ENCODE data around the gene NAPB.

Gene NAPB

GRCh38 chr20:23363257-23363649 is 58.0 kb downstream of the NAPB start:
- Histone ChIP-seq H3K9ac (ENCODE audit: low read length) (no peak overlapping the region), H3K27me3 (ENCODE audit: control insufficient read depth, insufficient read depth, low read length) (no peaks in the 10 kb centered on the region), H3K4me1 (ENCODE audit: control insufficient read depth, insufficient read depth, low read length) (peaks cover 7% of the 10 kb centered on the region), H3K9me3 (ENCODE audit: control insufficient read depth, insufficient read depth, low read depth, low read length) (no peaks in the 10 kb centered on the region), H3K36me3 (ENCODE audit: control insufficient read depth, insufficient read depth, low read length) (peaks cover 28% of the 10 kb centered on the region), H3K27ac (ENCODE audit: low read depth, low read length) (no peak overlapping the region), H3K4me3 (ENCODE audit: low read depth, low read length) (peak overlapping the region; percentile 80)

GRCh38 chr20:23362392-23363256 is 58.7 kb downstream of the NAPB start:
- Histone ChIP-seq H3K9me3 (ENCODE audit: control insufficient read depth, insufficient read depth, low read depth, low read length) (no peaks in the 10 kb centered on the region), H3K36me3 (ENCODE audit: control insufficient read depth, insufficient read depth, low read length) (peaks cover 25% of the 10 kb centered on the region), H3K27me3 (ENCODE audit: control insufficient read depth, insufficient read depth, low read length) (no peaks in the 10 kb centered on the region), H3K27ac (ENCODE audit: low read depth, low read length) (peak overlapping the region; percentile 63; the same call in 1 of the 2 replicates), H3K4me1 (ENCODE audit: control insufficient read depth, insufficient read depth, low read length) (peaks cover 7% of the 10 kb centered on the region), H3K4me3 (ENCODE audit: low read depth, low read length) (peak overlapping the region; percentile 80), H3K9ac (ENCODE audit: low read length) (peak overlapping the region; percentile 83)

- Histone ChIP-seq H3K36me3 (ENCODE audit: control insufficient read depth, insufficient read depth, low read length) (peaks cover 19% of the 10 kb centered on the region), H3K4me3 (ENCODE audit: low read depth, low read length) (peak within 1 kb of the TSS; percentile 80), H3K27me3 (ENCODE audit: control insufficient read depth, insufficient read depth, low read length) (no peaks in the 10 kb centered on the region), H3K9ac (ENCODE audit: low read length) (peak within 1 kb of the TSS; percentile 97), H3K4me1 (ENCODE audit: control insufficient read depth, insufficient read depth, low read length) (peaks cover 9% of the 10 kb centered on the region), H3K27ac (ENCODE audit: low read depth, low read length) (peak within 1 kb of the TSS; percentile 94), H3K9me3 (ENCODE audit: control insufficient read depth, insufficient read depth, low read depth, low read length) (no peaks in the 10 kb centered on the region)
These were observed 59.6 kb downstream of the NAPB start, which contains the start of gene GZF1 for GRCh38 chr20:23361476-23362391. Gene GZF1 (plus strand): TSS chr20:23362182. CDS start chr20:23364384, 2,202 bp downstream.

DNA sequence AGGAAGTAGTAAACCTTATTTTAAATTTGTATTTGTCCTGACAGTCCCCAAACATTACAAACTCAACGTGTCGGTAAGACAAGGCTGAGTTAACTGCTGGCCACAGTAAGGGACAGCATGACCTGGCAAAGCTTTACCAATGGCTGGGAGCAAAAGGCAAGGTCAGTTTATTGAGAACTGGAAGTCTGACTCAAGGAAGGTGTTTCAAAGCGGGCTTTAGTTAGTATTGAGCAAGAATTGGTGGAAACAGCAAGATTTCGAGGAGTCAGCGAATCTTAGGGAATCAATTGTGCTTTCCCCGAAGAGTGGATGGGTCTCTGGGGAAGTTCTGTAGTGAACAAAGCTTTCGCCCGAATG is 60.2 kb downstream of the NAPB start:
- Histone ChIP-seq H3K4me1 (ENCODE audit: control insufficient read depth, insufficient read depth, low read length) (peaks cover 9% of the 10 kb centered on the region), H3K27me3 (ENCODE audit: control insufficient read depth, insufficient read depth, low read length) (no peaks in the 10 kb centered on the region), H3K4me3 (ENCODE audit: low read depth, low read length) (peak overlapping the region; percentile 78), H3K27ac (ENCODE audit: low read depth, low read length) (peak overlapping the region; percentile 94), H3K9ac (ENCODE audit: low read length) (peak overlapping the region; percentile 97), H3K9me3 (ENCODE audit: control insufficient read depth, insufficient read depth, low read depth, low read length) (no peaks in the 10 kb centered on the region), H3K36me3 (ENCODE audit: control insufficient read depth, insufficient read depth, low read length) (peaks cover 19% of the 10 kb centered on the region)

- no peaks in the 10 kb centered on the region for H3K27me3 ChIP-seq (ENCODE audit: control insufficient read depth, insufficient read depth, low read length)
- no peak overlapping the region for H3K9ac ChIP-seq (ENCODE audit: low read length)
- H3K36me3 ChIP-seq (ENCODE audit: control insufficient read depth, insufficient read depth, low read length): peaks cover 16% of the 10 kb centered on the region
- no peak overlapping the region for H3K27ac ChIP-seq (ENCODE audit: low read depth, low read length)
- peaks cover 14% of the 10 kb centered on the region for H3K4me1 ChIP-seq (ENCODE audit: control insufficient read depth, insufficient read depth, low read length)
- no peaks in the 10 kb centered on the region for H3K9me3 ChIP-seq (ENCODE audit: control insufficient read depth, insufficient read depth, low read depth, low read length)
- no peak overlapping the region for H3K4me3 ChIP-seq (ENCODE audit: low read depth, low read length)
These were observed 60.8 kb downstream of the NAPB start for GRCh38 chr20:23360531-23360930.

DNA sequence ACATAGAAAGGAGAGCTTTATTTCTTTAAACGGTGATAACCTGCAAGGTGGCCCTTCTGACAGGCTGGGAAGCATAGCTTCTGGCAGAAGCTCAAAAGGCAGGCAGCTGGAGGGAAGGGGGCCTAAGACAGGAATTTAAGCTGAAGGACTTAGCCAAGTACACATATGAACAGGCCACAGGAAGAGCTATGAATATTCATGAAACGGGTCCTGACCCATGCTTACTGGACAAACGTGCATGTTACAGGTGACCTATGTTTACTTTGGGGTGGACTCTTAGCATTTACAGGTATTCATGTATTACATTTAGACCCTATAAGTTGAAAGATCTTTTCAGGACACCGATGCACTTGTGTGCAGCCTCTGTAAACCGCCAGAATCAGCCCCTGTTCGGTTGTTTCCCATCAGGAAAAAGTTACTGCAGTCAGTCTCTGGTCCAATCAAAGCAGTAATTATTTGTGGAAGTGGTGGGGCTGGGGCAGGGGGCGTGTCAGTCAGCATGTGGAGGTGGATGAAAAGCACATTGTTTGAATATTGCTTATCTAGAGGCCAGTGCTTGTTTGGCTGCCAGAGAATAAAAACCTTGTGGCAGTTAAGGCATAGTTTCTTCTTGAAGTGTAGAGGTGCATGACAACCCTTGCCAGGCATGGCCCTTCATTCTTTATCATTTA is 62.2 kb downstream of the NAPB start:
- H3K36me3 ChIP-seq (ENCODE audit: control insufficient read depth, insufficient read depth, low read length): peaks cover 16% of the 10 kb centered on the region
- H3K4me3 ChIP-seq (ENCODE audit: low read depth, low read length): no peak overlapping the region
- no peak overlapping the region for H3K9ac ChIP-seq (ENCODE audit: low read length)
- H3K9me3 ChIP-seq (ENCODE audit: control insufficient read depth, insufficient read depth, low read depth, low read length): no peaks in the 10 kb centered on the region
- H3K27ac ChIP-seq (ENCODE audit: low read depth, low read length): no peak overlapping the region
- peaks cover 14% of the 10 kb centered on the region for H3K4me1 ChIP-seq (ENCODE audit: control insufficient read depth, insufficient read depth, low read length)
- H3K27me3 ChIP-seq (ENCODE audit: control insufficient read depth, insufficient read depth, low read length): no peaks in the 10 kb centered on the region

DNA sequence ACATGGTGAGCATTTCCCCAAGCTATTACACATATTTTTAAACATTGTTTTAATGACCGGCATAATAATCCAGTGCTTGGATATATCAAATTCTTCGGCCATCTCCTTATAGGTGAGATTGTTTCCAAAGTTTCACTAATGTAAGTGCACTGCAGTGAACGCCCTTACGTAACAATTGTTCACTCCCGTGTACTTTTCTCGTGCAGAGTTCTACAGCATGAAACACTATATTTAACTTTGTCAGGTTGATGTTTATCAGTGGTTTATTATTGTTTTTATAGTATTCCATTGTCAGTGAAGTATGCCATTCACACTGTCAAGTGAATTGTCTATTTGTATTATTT is 62.8 kb downstream of the NAPB start:
- Histone ChIP-seq H3K9me3 (ENCODE audit: control insufficient read depth, insufficient read depth, low read depth, low read length) (no peaks in the 10 kb centered on the region), H3K9ac (ENCODE audit: low read length) (no peak overlapping the region), H3K27ac (ENCODE audit: low read depth, low read length) (no peak overlapping the region), H3K4me3 (ENCODE audit: low read depth, low read length) (peak overlapping the region; percentile 59), H3K4me1 (ENCODE audit: control insufficient read depth, insufficient read depth, low read length) (peaks cover 14% of the 10 kb centered on the region), H3K27me3 (ENCODE audit: control insufficient read depth, insufficient read depth, low read length) (no peaks in the 10 kb centered on the region), H3K36me3 (ENCODE audit: control insufficient read depth, insufficient read depth, low read length) (peaks cover 21% of the 10 kb centered on the region)

GRCh38 chr20:23357767-23358562 is 63.3 kb downstream of the NAPB start:
- Histone ChIP-seq H3K4me3 (ENCODE audit: low read depth, low read length) (peak overlapping the region; percentile 92), H3K4me1 (ENCODE audit: control insufficient read depth, insufficient read depth, low read length) (peaks cover 10% of the 10 kb centered on the region), H3K27ac (ENCODE audit: low read depth, low read length) (peak overlapping the region; percentile 73; the same call in 1 of the 2 replicates), H3K9me3 (ENCODE audit: control insufficient read depth, insufficient read depth, low read depth, low read length) (no peaks in the 10 kb centered on the region), H3K36me3 (ENCODE audit: control insufficient read depth, insufficient read depth, low read length) (peaks cover 21% of the 10 kb centered on the region), H3K27me3 (ENCODE audit: control insufficient read depth, insufficient read depth, low read length) (no peaks in the 10 kb centered on the region), H3K9ac (ENCODE audit: low read length) (peak overlapping the region; percentile 83)

- no peaks in the 10 kb centered on the region for H3K27me3 ChIP-seq (ENCODE audit: control insufficient read depth, insufficient read depth, low read length)
These were observed 65.1 kb downstream of the NAPB start for GRCh38 chr20:23356203-23356602.

More at GRCh38 chr20:23356203-23356602, 65.1 kb downstream of the NAPB start:
- H3K9ac ChIP-seq (ENCODE audit: low read length): no peak overlapping the region
- no peaks in the 10 kb centered on the region for H3K9me3 ChIP-seq (ENCODE audit: control insufficient read depth, insufficient read depth, low read depth, low read length)
- H3K4me1 ChIP-seq (ENCODE audit: control insufficient read depth, insufficient read depth, low read length): peaks cover 11% of the 10 kb centered on the region; the same call in 1 of the 2 replicates
- peaks cover 21% of the 10 kb centered on the region for H3K36me3 ChIP-seq (ENCODE audit: control insufficient read depth, insufficient read depth, low read length)
- H3K27ac ChIP-seq (ENCODE audit: low read depth, low read length): no peak overlapping the region
- peak overlapping the region; percentile 92 for H3K4me3 ChIP-seq (ENCODE audit: low read depth, low read length)

Data from HUES6 (cell line).